Kidney epithelial cell (primary cell): ENCODE data around the gene GABARAPL2. TPM values are rescaled to one million over a fixed set of nuclear protein-coding genes. Genes with fewer than 3 reads are reported as not detected.

Source experiments
- DNase-seq: peaks from one replicate; pipeline ENCODE4 v3.0.0-alpha.2; 2010; ENCODE audit warnings: low read depth
- H3K27me3 ChIP-seq: 2 replicates; pipeline ENCODE4 v1.6.0; 2011; ENCODE audit warnings: low read length; ENCODE audit not compliant: control insufficient read depth, insufficient read depth
- H3K36me3 ChIP-seq: 2 replicates; pipeline ENCODE4 v1.5.1; 2011; ENCODE audit warnings: low read length; ENCODE audit not compliant: control insufficient read depth, insufficient read depth
- H3K4me3 ChIP-seq: 2 replicates; pipeline ENCODE4 v1.5.1; 2011; ENCODE audit warnings: low read depth, mild to moderate bottlenecking, control low read depth, low read length
- CTCF ChIP-seq: IDR thresholded peaks from 2 replicates; pipeline ENCODE4 v1.5.1; 2011; ENCODE audit warnings: mild to moderate bottlenecking, moderate library complexity, low read length, control low read depth, inconsistent platforms; ENCODE audit not compliant: insufficient read depth, poor library complexity, severe bottlenecking
- total RNA-seq: library from RNA; depleted of rRNA; stranded (reverse); fragments of >200 nt; gene quantifications from 2 replicates; pipeline ENCODE4 v1.2.3, GENCODE V29; 2015

Gene GABARAPL2
- total RNA-seq, 1 donor from 2014 or later, result 67.9 TPM

- Histone ChIP-seq H3K4me3 (no peak overlapping the region), H3K36me3 (peaks cover 1% of the 10 kb centered on the region), H3K27me3 (no peaks in the 10 kb centered on the region)
- TF ChIP-seq CTCF, result no peak
- no peak for DNase-seq
These were observed 12.0 kb downstream of the GABARAPL2 start for GRCh38 chr16:75578212-75578611.

GRCh38 chr16:75578725-75579124, 12.5 kb downstream of the GABARAPL2 start:
- no peak for TF ChIP-seq CTCF
- Histone ChIP-seq H3K27me3 (no peaks in the 10 kb centered on the region), H3K4me3 (no peak overlapping the region), H3K36me3 (peaks cover 1% of the 10 kb centered on the region)
- no peak for DNase-seq

GRCh38 chr16:75579281-75579834, 13.2 kb downstream of the GABARAPL2 start:
- no peak for TF ChIP-seq CTCF
- Histone ChIP-seq H3K27me3 (no peaks in the 10 kb centered on the region), H3K4me3 (no peak overlapping the region), H3K36me3 (peaks cover 1% of the 10 kb centered on the region)
- DNase-seq, result no peak

- no peak for TF ChIP-seq CTCF
These were observed 17.9 kb downstream of the GABARAPL2 start for GRCh38 chr16:75584108-75584507.

GRCh38 chr16:75588716-75589115, 22.5 kb downstream of the GABARAPL2 start:
- TF ChIP-seq CTCF, result no peak
- no peaks in the 10 kb centered on the region for H3K27me3 ChIP-seq
- no peak overlapping the region for H3K4me3 ChIP-seq
- no peak for DNase-seq
- no peaks in the 10 kb centered on the region for H3K36me3 ChIP-seq

More at GRCh38 chr16:75584108-75584507, 17.9 kb downstream of the GABARAPL2 start:
- Histone ChIP-seq H3K4me3 (no peak overlapping the region), H3K36me3 (no peaks in the 10 kb centered on the region), H3K27me3 (no peaks in the 10 kb centered on the region)
- DNase-seq, result no peak

- Histone ChIP-seq H3K27me3 (no peaks in the 10 kb centered on the region), H3K4me3 (no peak overlapping the region), H3K36me3 (no peaks in the 10 kb centered on the region)
- no peak for TF ChIP-seq CTCF
- DNase-seq, result no peak
These were observed 23.1 kb downstream of the GABARAPL2 start for GRCh38 chr16:75589306-75589705.
